ENCODE measurements around the gene CUL1.
A peak's percentile ranks its signal among the peaks of the same experiment; 100 is the strongest.

The CUL1 gene

DNA sequence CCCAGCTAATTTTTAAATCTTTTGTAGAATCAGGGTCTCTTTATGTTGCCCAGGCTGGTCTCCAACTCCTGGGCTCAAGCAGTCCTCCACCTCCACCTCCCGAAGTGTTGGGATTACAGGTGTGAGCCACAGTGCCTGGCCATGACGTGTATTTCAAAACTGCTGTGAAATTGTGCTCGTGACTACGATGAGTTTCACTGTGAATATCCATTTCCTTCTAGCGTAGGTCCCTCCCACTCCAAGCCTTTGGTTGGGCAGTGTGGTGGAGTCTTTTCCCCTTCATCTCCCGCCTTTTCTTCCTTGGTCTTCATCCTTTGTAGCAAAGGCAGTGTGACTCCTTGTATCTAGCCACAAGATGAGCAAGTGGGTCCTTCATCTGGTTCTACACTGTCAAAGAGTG lies 56.2 kb downstream of the CUL1 start:
- POLR2A ChIA-PET = no interaction called here
- no peak for DNase-seq (ENCODE audit: extremely low spot score)
- TF ChIP-seq TARDBP (IDR thresholded peaks at IDR 0.05) (no peak), HDGF (IDR thresholded peaks at IDR 0.05; ENCODE audit: borderline replicate concordance) (no peak), BHLHE40 (IDR thresholded peaks at IDR 0.05; ENCODE audit: borderline replicate concordance) (no peak), ZNF384 (IDR thresholded peaks at IDR 0.05) (no peak), FOXK2 (IDR thresholded peaks at IDR 0.05) (no peak), ARNT (IDR thresholded peaks at IDR 0.05) (no peak), CTBP1 (IDR thresholded peaks at IDR 0.05; ENCODE audit: borderline replicate concordance) (no peak), SUZ12 (IDR thresholded peaks at IDR 0.05) (no peak), FOXM1 (IDR thresholded peaks at IDR 0.05; ENCODE audit: borderline replicate concordance) (no peak), ELF4 (IDR thresholded peaks at IDR 0.05) (no peak), NFRKB (IDR thresholded peaks at IDR 0.05) (no peak), LEF1 (IDR thresholded peaks at IDR 0.05; ENCODE audit: borderline replicate concordance) (no peak), L3MBTL2 (conservative IDR thresholded peaks at IDR 0.05) (no peak), SP1 (IDR thresholded peaks at IDR 0.05) (no peak), FOXA1 (IDR thresholded peaks at IDR 0.05) (no peak)
- TF ChIP-seq, protein P1, sequence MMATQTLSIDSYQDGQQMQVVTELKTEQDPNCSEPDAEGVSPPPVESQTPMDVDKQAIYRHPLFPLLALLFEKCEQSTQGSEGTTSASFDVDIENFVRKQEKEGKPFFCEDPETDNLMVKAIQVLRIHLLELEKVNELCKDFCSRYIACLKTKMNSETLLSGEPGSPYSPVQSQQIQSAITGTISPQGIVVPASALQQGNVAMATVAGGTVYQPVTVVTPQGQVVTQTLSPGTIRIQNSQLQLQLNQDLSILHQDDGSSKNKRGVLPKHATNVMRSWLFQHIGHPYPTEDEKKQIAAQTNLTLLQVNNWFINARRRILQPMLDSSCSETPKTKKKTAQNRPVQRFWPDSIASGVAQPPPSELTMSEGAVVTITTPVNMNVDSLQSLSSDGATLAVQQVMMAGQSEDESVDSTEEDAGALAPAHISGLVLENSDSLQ (IDR thresholded peaks at IDR 0.05) = no peak
- CTCF ChIA-PET = no interaction called here

DNA sequence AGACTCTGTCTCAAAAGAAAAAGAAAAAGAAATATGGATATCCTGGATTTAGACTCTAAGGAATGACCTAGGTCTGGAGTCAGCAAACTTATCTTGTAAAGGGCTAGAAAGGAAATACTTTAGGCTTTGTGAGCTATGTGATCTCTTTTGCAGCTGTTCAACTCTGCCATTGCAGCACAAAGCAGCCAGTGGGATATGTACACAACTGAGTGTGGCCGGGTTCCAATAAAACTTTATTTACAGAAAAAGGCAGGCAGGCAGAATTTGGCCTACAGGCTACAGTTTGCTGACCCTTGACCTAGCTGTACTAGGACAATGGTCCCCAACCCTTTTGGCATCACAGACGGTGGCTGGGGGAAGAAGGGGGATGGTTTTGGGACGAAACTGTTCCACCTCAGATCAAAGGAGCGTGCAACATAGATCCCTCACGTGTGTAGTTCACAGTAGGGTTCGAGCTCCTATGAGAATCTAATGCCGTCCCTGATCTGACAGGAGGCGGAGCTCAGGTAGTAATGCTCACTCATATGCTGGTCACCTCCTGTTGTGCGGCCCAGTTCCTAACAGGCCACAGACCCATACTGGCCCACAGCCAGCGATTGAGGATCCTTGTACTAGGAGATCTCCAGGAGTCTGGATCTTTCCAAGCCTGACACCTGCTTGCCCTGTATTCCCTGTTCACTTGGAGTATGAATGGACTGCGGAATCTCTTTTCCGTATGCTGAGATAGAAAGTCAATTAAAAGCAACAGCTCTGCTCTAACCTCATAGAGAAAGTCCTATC lies 63.0 kb downstream of the CUL1 start:
- POLR2A ChIA-PET = no interaction called here
- TF ChIP-seq BHLHE40 (IDR thresholded peaks at IDR 0.05; ENCODE audit: borderline replicate concordance) (no peak), ZNF384 (IDR thresholded peaks at IDR 0.05) (no peak), CTBP1 (IDR thresholded peaks at IDR 0.05; ENCODE audit: borderline replicate concordance) (no peak)
- DNase-seq (ENCODE audit: extremely low spot score) = no peak
- CTCF ChIA-PET = no interaction called here

DNA sequence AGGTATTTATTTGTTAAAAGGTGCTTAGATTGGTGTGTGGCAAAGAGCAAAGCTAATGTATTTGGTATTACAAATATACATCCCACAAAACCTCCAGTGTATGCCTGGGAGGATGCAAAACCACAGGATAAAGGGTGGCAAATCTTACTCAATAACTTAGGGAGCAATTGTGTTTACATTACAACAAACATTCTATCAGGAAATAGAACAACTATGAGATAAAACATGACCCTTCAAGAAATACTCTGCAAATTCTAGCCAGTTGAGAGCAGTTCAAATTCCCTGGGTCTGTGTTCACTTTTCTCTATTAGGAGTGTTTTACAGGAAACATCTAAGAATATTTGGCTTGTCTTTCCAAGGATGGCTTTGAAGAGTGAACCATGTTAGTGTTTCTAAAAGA lies 64.9 kb downstream of the CUL1 start:
- no peak for DNase-seq (ENCODE audit: extremely low spot score)
- TF ChIP-seq FOXK2 (IDR thresholded peaks at IDR 0.05) (no peak), FOXM1 (IDR thresholded peaks at IDR 0.05; ENCODE audit: borderline replicate concordance) (no peak)
- ChIA-PET CTCF (interaction anchor here (0.9 kb wide), 1 partner anchor 194 kb away, joined by 3 read pairs; no protein-coding TSS in a partner anchor), POLR2A (no interaction called here)

DNA sequence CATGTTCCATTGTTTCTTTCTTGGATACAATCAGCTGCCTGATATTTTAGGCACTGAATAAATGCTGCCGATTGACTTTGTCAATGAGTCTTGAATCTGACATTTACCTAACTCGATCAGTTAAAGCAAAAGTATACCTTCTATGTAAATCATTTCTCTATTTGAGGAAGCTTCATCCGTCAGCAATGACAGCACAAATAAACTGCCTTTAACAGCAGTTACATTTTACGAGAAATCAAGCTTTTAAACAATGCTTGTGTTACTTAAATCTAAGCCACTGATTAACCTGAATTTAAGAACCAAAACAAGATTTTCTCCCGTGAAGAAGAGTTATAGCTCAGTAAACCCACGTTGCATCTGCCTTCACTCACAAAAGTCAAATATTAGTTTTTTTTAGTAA lies 71.3 kb downstream of the CUL1 start:
- TF ChIP-seq, protein P1 (IDR thresholded peaks at IDR 0.05) = peak; percentile 55
- TF ChIP-seq L3MBTL2 (conservative IDR thresholded peaks at IDR 0.05) = no peak
- CTCF ChIA-PET = no interaction called here
- no peak for DNase-seq (ENCODE audit: extremely low spot score)
- POLR2A ChIA-PET = no interaction called here

DNA sequence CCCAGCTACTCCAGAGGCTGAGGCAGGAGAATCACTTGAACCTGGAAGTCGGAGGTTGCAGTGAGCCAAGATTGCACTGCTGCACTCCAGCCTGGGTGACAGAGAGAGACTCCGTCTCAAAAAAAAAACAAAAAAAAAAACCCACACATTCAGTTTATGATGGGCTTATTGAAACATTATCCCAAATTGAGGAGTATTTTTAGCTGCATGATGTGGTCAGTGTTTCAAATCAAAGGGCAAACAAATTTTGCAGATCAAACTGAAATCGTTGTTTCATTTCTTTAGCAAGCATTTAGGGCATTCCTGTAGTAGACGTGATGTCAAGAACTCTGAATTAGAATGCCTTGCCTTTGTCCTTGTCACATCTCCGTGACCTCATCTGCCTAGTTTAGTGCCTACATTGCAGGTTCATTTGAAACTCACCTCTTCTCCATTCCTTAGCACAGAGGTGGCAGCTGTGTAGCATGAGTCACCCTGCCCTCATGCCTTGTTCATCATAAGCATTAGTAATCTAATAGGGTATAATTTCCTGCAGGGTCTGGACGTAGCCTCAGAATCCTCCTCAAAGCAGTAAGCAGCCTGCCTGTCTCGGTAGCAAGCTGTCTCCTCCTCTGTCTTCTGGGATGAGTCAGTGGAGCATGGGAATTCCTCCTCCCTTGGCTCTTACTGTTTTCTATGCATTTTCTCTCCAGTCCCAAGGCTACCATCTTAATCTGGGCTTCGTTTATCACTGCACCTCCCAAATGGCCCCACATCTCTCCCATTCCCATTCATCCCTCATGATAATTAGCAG lies 73.8 kb downstream of the CUL1 start:
- TF ChIP-seq TARDBP (IDR thresholded peaks at IDR 0.05) = no peak
- TF ChIP-seq ARNT (IDR thresholded peaks at IDR 0.05) = no peak
- TF ChIP-seq LEF1 (IDR thresholded peaks at IDR 0.05; ENCODE audit: borderline replicate concordance) = no peak
- TF ChIP-seq SUZ12 (IDR thresholded peaks at IDR 0.05) = no peak
- TF ChIP-seq CTBP1 (IDR thresholded peaks at IDR 0.05; ENCODE audit: borderline replicate concordance) = no peak
- TF ChIP-seq, protein P1 (IDR thresholded peaks at IDR 0.05) = no peak
- no peak for TF ChIP-seq ZNF384 (IDR thresholded peaks at IDR 0.05)
- TF ChIP-seq BHLHE40 (IDR thresholded peaks at IDR 0.05; ENCODE audit: borderline replicate concordance) = no peak
- no peak for TF ChIP-seq HDGF (IDR thresholded peaks at IDR 0.05; ENCODE audit: borderline replicate concordance)
- TF ChIP-seq FOXK2 (IDR thresholded peaks at IDR 0.05) = no peak
- no peak for TF ChIP-seq FOXA1 (IDR thresholded peaks at IDR 0.05)
- no peak for TF ChIP-seq NFRKB (IDR thresholded peaks at IDR 0.05)
- no peak for TF ChIP-seq FOXM1 (IDR thresholded peaks at IDR 0.05; ENCODE audit: borderline replicate concordance)
- TF ChIP-seq SP1 (IDR thresholded peaks at IDR 0.05) = no peak
- no peak for TF ChIP-seq L3MBTL2 (conservative IDR thresholded peaks at IDR 0.05)
- TF ChIP-seq ELF4 (IDR thresholded peaks at IDR 0.05) = no peak
- CTCF ChIA-PET = interaction anchor here (0.6 kb wide), 2 partner anchors 15 to 512 kb away, joined by 3 read pairs; no protein-coding TSS in a partner anchor
- DNase-seq (ENCODE audit: extremely low spot score) = no peak
- POLR2A ChIA-PET = interaction anchor here (1.1 kb wide), 1 partner anchor 74 kb away, joined by 3 read pairs; the partner anchor contains the start of gene CUL1

DNA sequence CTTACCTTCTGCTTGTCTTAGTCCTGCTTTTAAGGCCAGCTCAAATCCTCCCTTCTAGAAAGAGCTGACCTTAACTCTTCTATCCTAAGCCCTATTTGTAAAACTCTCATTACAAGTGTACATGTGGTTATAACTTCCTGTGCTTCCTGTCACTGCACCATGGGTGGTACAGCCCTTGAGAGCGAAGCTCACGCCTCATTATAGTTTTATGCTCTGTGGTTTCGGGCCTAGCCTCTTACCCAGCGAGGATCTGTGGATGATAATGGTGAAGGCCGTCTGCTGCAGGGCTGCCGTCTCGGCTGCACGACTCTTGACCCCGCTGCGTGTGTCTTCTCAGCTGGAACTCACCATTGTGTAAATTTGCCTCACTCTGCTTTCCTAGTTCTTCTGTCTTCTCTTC lies 74.6 kb downstream of the CUL1 start:
- ChIA-PET POLR2A (interaction anchor here (1.1 kb wide), 1 partner anchor 75 kb away, joined by 3 read pairs; the partner anchor contains the start of gene CUL1), CTCF (interaction anchor here (0.7 kb wide), 1 partner anchor 198 kb away, joined by 3 read pairs; no protein-coding TSS in a partner anchor)
- no peak for DNase-seq (ENCODE audit: extremely low spot score)
- TF ChIP-seq FOXM1 (IDR thresholded peaks at IDR 0.05; ENCODE audit: borderline replicate concordance) (no peak), HDGF (IDR thresholded peaks at IDR 0.05; ENCODE audit: borderline replicate concordance) (no peak), CTBP1 (IDR thresholded peaks at IDR 0.05; ENCODE audit: borderline replicate concordance) (no peak), LEF1 (IDR thresholded peaks at IDR 0.05; ENCODE audit: borderline replicate concordance) (no peak), ELF4 (IDR thresholded peaks at IDR 0.05) (no peak), ARNT (IDR thresholded peaks at IDR 0.05) (no peak), ZNF384 (IDR thresholded peaks at IDR 0.05) (no peak), BHLHE40 (IDR thresholded peaks at IDR 0.05; ENCODE audit: borderline replicate concordance) (no peak), L3MBTL2 (conservative IDR thresholded peaks at IDR 0.05) (no peak), TARDBP (IDR thresholded peaks at IDR 0.05) (no peak), FOXK2 (IDR thresholded peaks at IDR 0.05) (no peak), SUZ12 (IDR thresholded peaks at IDR 0.05) (no peak), FOXA1 (IDR thresholded peaks at IDR 0.05) (no peak), SP1 (IDR thresholded peaks at IDR 0.05) (no peak), NFRKB (IDR thresholded peaks at IDR 0.05) (no peak)
- TF ChIP-seq, protein P1 (IDR thresholded peaks at IDR 0.05) = no peak

Data from HEK293T (cell line).